ENCODE results near the gene RPL19. TPM values are rescaled to one million over a fixed set of nuclear protein-coding genes. Genes with fewer than 3 reads are reported as not detected.
A peak's percentile ranks its signal among the peaks of the same experiment; 100 is the strongest.

RPL19 gene
- total RNA-seq, 1 donor from 2014 or later: 1,422 TPM

DNA sequence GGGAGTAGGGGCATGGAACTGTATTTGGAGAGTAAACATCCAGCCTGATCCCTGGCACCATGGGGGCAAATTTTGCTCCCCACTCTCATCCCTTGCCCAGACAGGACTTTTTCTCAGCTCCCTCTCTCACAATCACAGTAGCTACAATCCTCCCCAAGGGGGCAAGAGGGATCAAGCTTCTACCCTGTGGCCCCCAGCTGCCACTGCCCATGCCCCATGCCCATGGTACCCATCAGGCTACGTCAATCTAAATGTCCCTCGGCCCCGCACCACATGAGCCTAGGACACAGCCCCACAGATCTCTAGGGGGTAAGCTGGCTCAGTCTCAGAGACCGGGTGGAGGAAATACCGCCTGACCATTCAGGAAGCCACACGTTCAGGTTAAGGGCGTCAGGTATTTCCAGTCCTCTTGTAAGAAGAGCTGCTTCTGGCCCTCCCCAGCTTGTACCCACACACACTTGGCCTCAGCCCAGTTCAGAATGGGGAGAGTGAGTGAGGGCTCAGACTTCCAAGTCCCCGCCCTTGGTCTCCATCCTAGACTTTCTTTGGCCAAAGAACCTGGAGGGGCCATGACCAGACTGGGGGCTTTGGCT is 4.4 kb upstream of the RPL19 start:
- H3K36me3 Mint-ChIP-seq: peaks cover 5% of the 10 kb centered on the region
- DNase-seq (ENCODE audit: low spot score in 2 of 2, unreplicated experiment in 2 of 2): no peak

DNA sequence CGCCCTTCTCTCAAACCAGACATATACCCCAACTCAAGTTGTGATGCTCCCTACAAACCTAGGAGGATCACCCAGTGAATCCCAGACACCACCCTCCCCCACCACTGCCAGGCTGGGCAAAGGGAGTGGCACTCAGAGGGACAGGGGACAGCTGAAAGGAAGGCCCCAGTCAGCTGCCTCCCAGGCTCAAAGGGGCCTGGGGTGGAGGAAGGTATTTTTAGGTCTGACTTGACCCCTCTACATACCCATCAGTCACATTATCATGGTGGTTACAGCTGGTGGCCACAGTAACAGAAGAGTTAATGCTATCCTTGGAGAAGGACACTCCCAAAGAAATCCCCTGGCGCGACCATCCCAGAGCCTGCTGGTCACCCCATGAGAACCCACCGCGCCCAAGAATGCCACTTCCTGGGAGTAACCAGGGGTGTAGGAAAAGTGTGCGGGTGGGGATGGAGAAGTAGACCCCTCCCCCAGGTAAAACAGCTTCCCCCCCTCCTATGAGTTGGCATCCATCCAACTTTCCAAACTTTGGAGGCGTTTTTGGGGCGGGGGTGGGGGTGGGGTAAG is 3.8 kb upstream of the RPL19 start:
- DNase-seq (ENCODE audit: low spot score in 2 of 2, unreplicated experiment in 2 of 2): no peak
- no peaks in the 10 kb centered on the region for H3K9me3 Mint-ChIP-seq
- no peak overlapping the region for H3K27ac Mint-ChIP-seq
- TF ChIP-seq, protein P1, sequence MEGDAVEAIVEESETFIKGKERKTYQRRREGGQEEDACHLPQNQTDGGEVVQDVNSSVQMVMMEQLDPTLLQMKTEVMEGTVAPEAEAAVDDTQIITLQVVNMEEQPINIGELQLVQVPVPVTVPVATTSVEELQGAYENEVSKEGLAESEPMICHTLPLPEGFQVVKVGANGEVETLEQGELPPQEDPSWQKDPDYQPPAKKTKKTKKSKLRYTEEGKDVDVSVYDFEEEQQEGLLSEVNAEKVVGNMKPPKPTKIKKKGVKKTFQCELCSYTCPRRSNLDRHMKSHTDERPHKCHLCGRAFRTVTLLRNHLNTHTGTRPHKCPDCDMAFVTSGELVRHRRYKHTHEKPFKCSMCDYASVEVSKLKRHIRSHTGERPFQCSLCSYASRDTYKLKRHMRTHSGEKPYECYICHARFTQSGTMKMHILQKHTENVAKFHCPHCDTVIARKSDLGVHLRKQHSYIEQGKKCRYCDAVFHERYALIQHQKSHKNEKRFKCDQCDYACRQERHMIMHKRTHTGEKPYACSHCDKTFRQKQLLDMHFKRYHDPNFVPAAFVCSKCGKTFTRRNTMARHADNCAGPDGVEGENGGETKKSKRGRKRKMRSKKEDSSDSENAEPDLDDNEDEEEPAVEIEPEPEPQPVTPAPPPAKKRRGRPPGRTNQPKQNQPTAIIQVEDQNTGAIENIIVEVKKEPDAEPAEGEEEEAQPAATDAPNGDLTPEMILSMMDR (IDR thresholded peaks at IDR 0.05; ENCODE audit: unreplicated experiment): no peak
- H3K4me1 Mint-ChIP-seq: peaks cover 34% of the 10 kb centered on the region
- H3K36me3 Mint-ChIP-seq: peaks cover 5% of the 10 kb centered on the region
- H3K27me3 Mint-ChIP-seq (ENCODE audit: low read depth): no peaks in the 10 kb centered on the region
- peak overlapping the region; percentile 95 for H3K4me3 Mint-ChIP-seq

More for the DNA sequence above, 4.4 kb upstream of the RPL19 start:
- H3K4me1 Mint-ChIP-seq: peaks cover 27% of the 10 kb centered on the region
- H3K27me3 Mint-ChIP-seq (ENCODE audit: low read depth): no peaks in the 10 kb centered on the region
- H3K4me3 Mint-ChIP-seq: peak overlapping the region; percentile 95
- H3K9me3 Mint-ChIP-seq: no peaks in the 10 kb centered on the region
- TF ChIP-seq, protein P1 (IDR thresholded peaks at IDR 0.05; ENCODE audit: unreplicated experiment): no peak
- H3K27ac Mint-ChIP-seq: peak overlapping the region; percentile 39

DNA sequence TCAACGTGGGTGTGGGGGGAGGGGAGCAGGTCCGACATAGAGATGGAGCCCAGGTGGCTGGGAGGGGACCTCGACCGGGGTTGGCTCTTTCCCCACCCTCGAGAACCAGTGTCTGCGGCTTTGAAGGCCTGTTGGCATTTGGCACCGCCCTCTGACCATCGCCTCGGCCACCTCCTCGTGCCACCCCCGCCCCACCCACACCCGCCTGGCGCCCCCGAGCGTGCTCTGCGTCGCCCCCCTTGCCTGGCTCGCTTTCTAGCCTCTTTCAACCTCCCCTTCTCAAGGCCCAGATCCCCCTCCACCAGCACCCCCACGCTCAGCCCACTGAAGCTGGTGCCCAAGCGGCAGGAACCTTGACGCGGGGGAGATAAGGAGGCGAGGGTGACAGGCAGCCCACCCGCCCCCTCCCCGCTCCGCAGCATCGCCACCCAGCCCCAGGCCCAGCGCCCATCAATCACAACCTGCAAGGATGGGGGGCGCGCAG is 3.2 kb upstream of the RPL19 start:
- no peak for DNase-seq (ENCODE audit: low spot score in 2 of 2, unreplicated experiment in 2 of 2)
- Mint-ChIP-seq H3K9me3 (no peaks in the 10 kb centered on the region), H3K4me1 (peaks cover 38% of the 10 kb centered on the region), H3K4me3 (peak overlapping the region; percentile 95), H3K36me3 (peaks cover 5% of the 10 kb centered on the region), H3K27ac (no peak overlapping the region), H3K27me3 (ENCODE audit: low read depth) (no peaks in the 10 kb centered on the region)
- TF ChIP-seq, protein P1 (IDR thresholded peaks at IDR 0.05; ENCODE audit: unreplicated experiment): no peak

DNA sequence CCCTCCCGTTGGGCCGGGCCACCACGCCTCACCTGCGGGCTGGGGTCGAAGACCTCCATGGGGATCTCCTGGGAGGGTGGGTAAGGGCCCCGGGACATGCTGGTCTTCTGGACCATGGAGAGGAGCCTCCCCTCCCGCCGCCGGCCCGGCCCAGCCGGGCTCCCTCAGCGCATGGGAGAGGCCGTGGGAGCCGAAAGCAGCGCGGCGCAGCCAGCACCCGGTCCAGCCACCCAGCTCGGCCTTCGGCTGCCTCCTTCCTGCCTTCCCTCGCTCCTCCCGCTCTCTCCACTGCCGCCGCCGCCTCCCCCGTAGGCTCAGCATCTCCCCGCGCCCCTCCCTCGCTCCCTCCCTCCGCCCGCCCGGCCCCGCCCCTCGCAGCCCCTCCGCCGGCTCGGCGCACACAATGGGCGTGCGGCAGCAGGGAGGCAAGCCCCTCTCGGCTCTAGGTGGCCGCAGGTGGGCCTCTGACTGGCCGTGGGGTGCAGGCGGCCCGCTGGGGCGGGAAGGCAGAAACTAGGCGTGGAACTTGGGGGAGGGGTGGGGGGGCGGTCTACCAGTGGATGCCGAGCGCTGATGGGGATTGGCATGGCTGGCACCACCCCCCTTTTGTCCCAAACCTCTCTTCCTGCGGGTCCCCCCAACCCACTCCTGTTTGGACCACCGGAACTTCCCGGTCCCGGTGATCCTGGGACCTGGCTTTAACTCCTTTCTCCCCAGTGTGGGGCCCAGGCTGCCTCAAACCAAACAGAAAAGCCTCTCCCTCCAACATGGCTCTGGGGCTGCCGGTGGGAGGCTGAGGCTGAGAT is 2.5 kb upstream of the RPL19 start, which contains the start of gene CACNB1:
Gene CACNB1 (minus strand): TSS at position 290 of the 806 bp plus-strand sequence. CDS start 174 bp downstream, at position 116.
- H3K36me3 Mint-ChIP-seq: peaks cover 6% of the 10 kb centered on the region
- peak within 1 kb of the TSS; percentile 59 for H3K27ac Mint-ChIP-seq
- peak; percentile 80 to 84 for DNase-seq (ENCODE audit: low spot score in 2 of 2, unreplicated experiment in 2 of 2)
- peaks cover 42% of the 10 kb centered on the region for H3K4me1 Mint-ChIP-seq
- peak within 1 kb of the TSS; percentile 95 for H3K4me3 Mint-ChIP-seq
- TF ChIP-seq, protein P1 (IDR thresholded peaks at IDR 0.05; ENCODE audit: unreplicated experiment): no peak
- H3K27me3 Mint-ChIP-seq (ENCODE audit: low read depth): no peaks in the 10 kb centered on the region
- no peaks in the 10 kb centered on the region for H3K9me3 Mint-ChIP-seq

DNA sequence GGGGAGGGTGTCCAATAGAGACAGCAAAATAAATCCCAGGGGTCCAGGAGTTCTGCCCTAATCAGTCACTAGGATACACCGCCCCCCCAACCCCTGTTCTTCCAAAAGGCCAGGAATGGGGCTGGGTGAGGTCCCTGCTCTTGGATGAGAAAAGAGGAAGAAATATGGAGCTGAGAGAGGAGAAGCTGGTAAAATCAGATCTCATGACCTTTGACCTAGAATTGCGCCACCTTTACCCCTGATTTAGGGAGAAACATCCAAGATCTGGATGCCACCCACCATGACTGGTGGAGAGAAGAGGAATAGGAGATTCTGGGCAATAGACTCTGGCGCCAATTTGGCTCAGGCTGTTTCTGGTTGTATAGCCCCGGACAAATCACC is 1.9 kb upstream of the RPL19 start:
- peak overlapping the region; percentile 53 for H3K27ac Mint-ChIP-seq
- H3K4me1 Mint-ChIP-seq: peaks cover 45% of the 10 kb centered on the region
- DNase-seq (ENCODE audit: low spot score in 2 of 2, unreplicated experiment in 2 of 2): no peak
- peaks cover 10% of the 10 kb centered on the region for H3K36me3 Mint-ChIP-seq
- H3K4me3 Mint-ChIP-seq: peak overlapping the region; percentile 95
- no peaks in the 10 kb centered on the region for H3K27me3 Mint-ChIP-seq (ENCODE audit: low read depth)
- H3K9me3 Mint-ChIP-seq: no peaks in the 10 kb centered on the region
- TF ChIP-seq, protein P1 (IDR thresholded peaks at IDR 0.05; ENCODE audit: unreplicated experiment): no peak

Data from mesothelial cell of epicardium (in vitro differentiated cells).